Mesendoderm (in vitro differentiated cells): ENCODE results near the gene HOXD1.
A peak's percentile ranks its signal among the peaks of the same experiment; 100 is the strongest.

Source experiments
- DNase-seq: peaks from one replicate; pipeline ENCODE4 v3.0.0; 2013
- H2AK5ac ChIP-seq: 2 replicates; pipeline ENCODE4 v1.6.1; 2013; ENCODE audit warnings: low read length, inconsistent platforms
- H2BK120ac ChIP-seq: 2 replicates; pipeline ENCODE4 v1.6.1; 2013; ENCODE audit warnings: low read depth, mild to moderate bottlenecking, low read length, moderate library complexity, mixed read lengths
- H2BK15ac ChIP-seq: replicated peaks from 2 replicates; pipeline ENCODE4 v1.6.1; 2013; ENCODE audit warnings: low read depth, mild to moderate bottlenecking, moderate library complexity
- H2BK5ac ChIP-seq: 2 replicates; pipeline ENCODE4 v1.6.1; 2013; ENCODE audit warnings: low read length, inconsistent platforms
- H3K18ac ChIP-seq: 2 replicates; pipeline ENCODE4 v1.6.1; 2013; ENCODE audit warnings: mild to moderate bottlenecking, low read length, mixed read lengths
- H3K23ac ChIP-seq: one replicate; pipeline ENCODE4 v1.6.1; 2013; ENCODE audit warnings: low read length
- H3K27ac ChIP-seq: 2 replicates; pipeline ENCODE4 v1.5.1; 2013; ENCODE audit warnings: low read depth, mild to moderate bottlenecking, inconsistent platforms, low read length, moderate library complexity
- H3K27me3 ChIP-seq: 2 replicates; pipeline ENCODE4 v1.6.1; 2013; ENCODE audit warnings: low read length, control low read depth, mild to moderate bottlenecking, inconsistent platforms; ENCODE audit not compliant: insufficient read depth, poor library complexity
- H3K36me3 ChIP-seq: 2 replicates; pipeline ENCODE4 v1.6.1; 2013; ENCODE audit warnings: low read length, inconsistent platforms; ENCODE audit not compliant: control insufficient read depth, insufficient read depth
- H3K4ac ChIP-seq: one replicate; pipeline ENCODE4 v1.6.1; 2013; ENCODE audit warnings: low read depth, mild to moderate bottlenecking, low read length, moderate library complexity
- H3K4me1 ChIP-seq: 2 replicates; pipeline ENCODE4 v1.6.1; 2013; ENCODE audit warnings: low read depth, low read length, inconsistent platforms; ENCODE audit not compliant: control insufficient read depth
- H3K4me2 ChIP-seq: 2 replicates; pipeline ENCODE4 v1.6.1; 2013; ENCODE audit warnings: low read length
- H3K4me3 ChIP-seq: 2 replicates; pipeline ENCODE4 v1.5.1; 2013; ENCODE audit warnings: mild to moderate bottlenecking, low read length
- H3K56ac ChIP-seq: one replicate; pipeline ENCODE4 v1.6.1; 2013; ENCODE audit warnings: low read length
- H3K79me1 ChIP-seq: 2 replicates; pipeline ENCODE4 v1.6.1; 2013; ENCODE audit warnings: low read length, inconsistent platforms
- H3K79me2 ChIP-seq: 2 replicates; pipeline ENCODE4 v1.6.1; 2013; ENCODE audit warnings: mild to moderate bottlenecking, low read length; ENCODE audit not compliant: control insufficient read depth, insufficient read depth
- H3K9ac ChIP-seq: 2 replicates; pipeline ENCODE4 v1.6.1; 2013; ENCODE audit warnings: low read length, inconsistent platforms
- H4K5ac ChIP-seq: one replicate; pipeline ENCODE4 v1.6.1; 2013; ENCODE audit warnings: low read length
- H4K8ac ChIP-seq: one replicate; pipeline ENCODE4 v1.6.1; 2013; ENCODE audit warnings: low read depth, mild to moderate bottlenecking, control low read depth, low read length, moderate library complexity
- WGBS: extraction: QIAGEN DNeasy Blood & Tissue Kit; methylation state at CpG from one replicate; pipeline ENCODE4 v1.1.7; 2013; ENCODE audit warnings: low lambda C conversion rate, missing lambda C conversion rate; ENCODE audit not compliant: insufficient coverage; ENCODE audit errors: extremely low coverage; 5-methylcytosine and 5-hydroxymethylcytosine counted together

Gene HOXD1

DNA sequence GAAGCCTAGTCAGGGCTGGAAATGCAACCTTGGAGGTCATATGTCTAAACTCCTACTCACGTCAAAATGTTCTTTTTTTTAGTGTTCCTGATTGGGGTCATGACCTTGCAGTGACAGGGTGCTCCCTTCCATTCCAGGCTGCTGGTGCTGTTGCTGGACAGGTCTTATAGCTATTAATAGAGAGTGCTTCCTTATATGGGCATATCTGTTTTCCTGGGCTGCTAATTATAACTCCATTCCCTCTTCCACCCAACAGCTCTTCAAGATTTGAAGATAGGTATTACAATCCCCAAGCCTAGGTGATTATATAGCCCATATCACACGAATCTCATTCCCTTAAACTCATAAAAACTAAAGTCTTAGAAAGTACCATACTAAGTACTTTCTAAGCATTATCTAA, 18.8 kb upstream of the HOXD1 start:
- H3K4me2 ChIP-seq: no peak overlapping the region
- DNase-seq: no peak
- no peak overlapping the region for H3K23ac ChIP-seq
- no peak overlapping the region for H2AK5ac ChIP-seq
- no peak overlapping the region for H4K5ac ChIP-seq
- H3K4me3 ChIP-seq: no peak overlapping the region
- peaks cover 71% of the 10 kb centered on the region for H3K27me3 ChIP-seq
- no peaks in the 10 kb centered on the region for H3K79me1 ChIP-seq
- no peaks in the 10 kb centered on the region for H3K36me3 ChIP-seq
- H3K79me2 ChIP-seq: no peaks in the 10 kb centered on the region
- H3K9ac ChIP-seq: no peak overlapping the region
- H3K4me1 ChIP-seq: no peaks in the 10 kb centered on the region
- no peak overlapping the region for H3K4ac ChIP-seq
- no peak overlapping the region for H3K56ac ChIP-seq
- no peak overlapping the region for H3K18ac ChIP-seq
- H2BK15ac ChIP-seq: no peak overlapping the region
- no peak overlapping the region for H2BK5ac ChIP-seq
- no CpG with 5 or more reads among the region's 2 CpGs for WGBS
- no peak overlapping the region for H2BK120ac ChIP-seq
- no peak overlapping the region for H3K27ac ChIP-seq
- no peak overlapping the region for H4K8ac ChIP-seq

DNA sequence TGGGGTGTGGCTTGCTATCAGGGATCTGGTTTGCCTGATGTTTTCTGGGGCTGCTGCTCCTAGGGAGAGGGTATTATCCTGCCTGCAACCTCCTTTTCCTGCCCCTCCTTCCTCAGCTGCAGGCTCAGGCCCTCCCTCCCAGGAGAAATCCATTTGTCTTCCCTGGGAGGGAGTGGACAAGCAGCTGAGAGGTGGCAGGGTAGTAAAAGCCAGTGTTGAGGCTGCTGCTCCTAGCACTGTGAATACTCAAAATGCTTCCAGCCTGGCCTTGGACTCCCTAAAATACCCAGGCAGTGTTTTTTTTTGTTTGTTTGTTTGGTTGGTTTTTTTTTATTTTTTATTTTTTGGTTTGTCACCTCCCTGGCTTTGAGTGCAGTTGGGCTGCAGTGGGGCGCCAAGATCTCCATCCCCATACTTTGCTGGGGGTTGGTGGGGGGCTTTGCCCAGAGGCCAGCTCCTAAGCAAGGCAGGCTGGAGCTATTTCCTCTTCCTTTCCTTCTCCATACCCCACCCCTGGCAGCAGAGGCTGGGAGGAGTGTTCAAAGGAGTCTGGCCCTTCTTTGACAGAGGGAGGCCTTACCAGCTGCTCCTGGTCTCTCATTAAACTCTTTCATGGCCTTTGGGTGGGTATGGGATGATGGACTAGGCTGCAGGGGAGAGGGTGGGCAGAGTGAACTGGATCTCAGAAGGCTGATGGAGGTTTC, 17.7 kb upstream of the HOXD1 start:
- H3K18ac ChIP-seq: no peak overlapping the region
- H3K79me1 ChIP-seq: no peaks in the 10 kb centered on the region
- H4K5ac ChIP-seq: no peak overlapping the region
- H3K4ac ChIP-seq: no peak overlapping the region
- no peak overlapping the region for H3K4me2 ChIP-seq
- H2BK5ac ChIP-seq: no peak overlapping the region
- no peak overlapping the region for H3K4me3 ChIP-seq
- H3K36me3 ChIP-seq: no peaks in the 10 kb centered on the region
- no peaks in the 10 kb centered on the region for H3K4me1 ChIP-seq
- DNase-seq: no peak
- no peak overlapping the region for H3K9ac ChIP-seq
- H2BK15ac ChIP-seq: no peak overlapping the region
- no peak overlapping the region for H3K56ac ChIP-seq
- no peak overlapping the region for H2BK120ac ChIP-seq
- H3K23ac ChIP-seq: no peak overlapping the region
- H4K8ac ChIP-seq: no peak overlapping the region
- H3K79me2 ChIP-seq: no peaks in the 10 kb centered on the region
- H3K27me3 ChIP-seq: peaks cover 65% of the 10 kb centered on the region
- WGBS: no CpG with 5 or more reads among the region's 1 CpG
- no peak overlapping the region for H3K27ac ChIP-seq
- no peak overlapping the region for H2AK5ac ChIP-seq

DNA sequence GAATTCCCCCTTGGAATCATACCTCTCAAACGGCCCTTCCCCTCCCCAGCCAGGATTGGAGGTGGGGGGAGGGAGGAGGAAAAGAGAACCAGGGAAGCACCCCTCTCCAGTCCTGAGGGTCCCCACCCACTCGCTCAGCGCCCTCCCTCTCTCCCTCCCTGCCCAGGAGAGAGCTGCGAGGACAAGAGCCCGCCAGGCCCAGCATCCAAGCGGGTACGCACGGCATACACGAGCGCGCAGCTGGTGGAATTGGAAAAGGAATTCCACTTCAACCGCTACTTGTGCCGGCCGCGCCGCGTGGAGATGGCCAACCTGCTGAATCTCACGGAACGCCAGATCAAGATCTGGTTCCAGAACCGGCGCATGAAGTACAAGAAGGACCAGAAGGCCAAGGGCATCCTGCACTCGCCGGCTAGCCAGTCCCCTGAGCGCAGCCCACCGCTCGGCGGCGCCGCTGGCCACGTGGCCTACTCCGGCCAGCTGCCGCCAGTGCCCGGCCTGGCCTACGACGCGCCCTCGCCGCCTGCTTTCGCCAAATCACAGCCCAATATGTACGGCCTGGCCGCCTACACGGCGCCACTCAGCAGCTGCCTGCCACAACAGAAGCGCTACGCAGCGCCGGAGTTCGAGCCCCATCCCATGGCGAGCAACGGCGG, 17.0 kb upstream of the HOXD1 start:
- Histone ChIP-seq H3K4ac (no peak overlapping the region), H3K36me3 (no peaks in the 10 kb centered on the region), H3K27ac (no peak overlapping the region), H2BK15ac (no peak overlapping the region), H3K23ac (peak overlapping the region; percentile 52), H3K4me2 (peak overlapping the region; percentile 51), H3K56ac (peak overlapping the region; percentile 80), H4K5ac (no peak overlapping the region), H2BK120ac (no peak overlapping the region), H3K79me2 (no peaks in the 10 kb centered on the region), H4K8ac (no peak overlapping the region), H3K18ac (no peak overlapping the region), H3K27me3 (peaks cover 65% of the 10 kb centered on the region), H2AK5ac (no peak overlapping the region), H3K79me1 (no peaks in the 10 kb centered on the region), H3K4me1 (no peaks in the 10 kb centered on the region), H2BK5ac (no peak overlapping the region), H3K4me3 (no peak overlapping the region), H3K9ac (peak overlapping the region; percentile 30)
- WGBS: no CpG with 5 or more reads among the region's 51 CpGs
- peak; percentile 51 for DNase-seq

DNA sequence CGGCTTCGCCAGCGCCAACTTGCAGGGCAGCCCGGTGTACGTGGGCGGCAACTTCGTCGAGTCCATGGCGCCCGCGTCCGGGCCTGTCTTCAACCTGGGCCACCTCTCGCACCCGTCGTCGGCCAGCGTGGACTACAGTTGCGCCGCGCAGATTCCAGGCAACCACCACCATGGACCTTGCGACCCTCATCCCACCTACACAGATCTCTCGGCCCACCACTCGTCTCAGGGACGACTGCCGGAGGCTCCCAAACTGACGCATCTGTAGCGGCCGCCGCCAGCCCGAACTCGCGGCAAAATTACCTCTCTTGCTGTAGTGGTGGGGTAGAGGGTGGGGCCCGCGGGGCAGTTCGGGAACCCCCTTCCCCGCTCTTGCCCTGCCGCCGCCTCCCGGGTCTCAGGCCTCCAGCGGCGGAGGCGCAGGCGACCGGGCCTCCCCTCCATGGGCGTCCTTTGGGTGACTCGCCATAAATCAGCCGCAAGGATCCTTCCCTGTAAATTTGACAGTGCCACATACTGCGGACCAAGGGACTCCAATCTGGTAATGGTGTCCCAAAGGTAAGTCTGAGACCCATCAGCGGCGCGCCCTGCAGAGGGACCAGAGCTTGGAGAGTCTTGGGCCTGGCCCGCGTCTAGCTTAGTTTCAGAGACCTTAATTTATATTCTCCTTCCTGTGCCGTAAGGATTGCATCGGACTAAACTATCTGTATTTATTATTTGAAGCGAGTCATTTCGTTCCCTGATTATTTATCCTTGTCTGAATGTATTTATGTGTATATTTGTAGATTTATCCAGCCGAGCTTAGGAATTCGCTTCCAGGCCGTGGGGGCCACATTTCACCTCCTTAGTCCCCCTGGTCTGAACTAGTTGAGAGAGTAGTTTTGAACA, 16.2 kb upstream of the HOXD1 start:
- Histone ChIP-seq H3K9ac (peak overlapping the region; percentile 30), H2AK5ac (no peak overlapping the region), H2BK120ac (no peak overlapping the region), H2BK15ac (no peak overlapping the region), H3K4me1 (peaks cover 2% of the 10 kb centered on the region), H3K79me2 (no peaks in the 10 kb centered on the region), H3K4ac (no peak overlapping the region), H3K4me2 (peak overlapping the region; percentile 51), H3K18ac (no peak overlapping the region), H3K79me1 (no peaks in the 10 kb centered on the region), H3K36me3 (no peaks in the 10 kb centered on the region), H2BK5ac (no peak overlapping the region), H3K56ac (peak overlapping the region; percentile 80), H3K23ac (peak overlapping the region; percentile 52), H3K27me3 (peaks cover 66% of the 10 kb centered on the region), H4K8ac (no peak overlapping the region), H3K27ac (no peak overlapping the region), H3K4me3 (no peak overlapping the region), H4K5ac (no peak overlapping the region)
- peak; percentile 32 for DNase-seq
- WGBS: no CpG with 5 or more reads among the region's 60 CpGs

DNA sequence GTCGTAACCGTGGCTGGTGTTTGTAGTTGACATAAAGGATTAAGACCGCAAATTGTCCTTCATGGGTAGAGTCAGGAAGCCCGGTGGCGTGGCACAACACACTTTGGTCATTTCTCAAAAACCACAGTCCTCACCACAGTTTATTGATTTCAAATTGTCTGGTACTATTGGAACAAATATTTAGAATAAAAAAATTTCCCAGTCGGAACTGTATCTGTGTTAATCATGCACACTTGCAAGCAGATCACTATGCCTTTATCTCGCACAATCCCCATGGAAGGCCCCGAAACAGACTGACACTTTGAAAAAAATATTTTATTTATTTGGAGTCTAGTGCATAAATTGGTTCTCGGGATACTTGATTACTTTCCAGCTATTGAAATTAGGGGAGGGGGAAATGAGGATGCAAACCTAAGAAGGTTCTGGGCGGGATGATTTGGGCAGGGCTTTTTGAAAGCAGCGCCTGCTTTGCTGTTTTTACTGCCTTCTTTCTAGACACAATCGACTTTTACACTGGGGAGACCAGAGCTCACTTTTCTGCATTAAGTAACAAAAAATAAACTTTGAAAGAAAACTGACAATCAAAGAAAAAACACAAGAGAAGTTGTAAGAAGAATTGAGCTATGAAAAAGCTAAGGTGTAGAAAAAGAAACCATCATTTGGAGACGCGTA, 15.4 kb upstream of the HOXD1 start:
- Histone ChIP-seq H2BK15ac (no peak overlapping the region), H3K36me3 (no peaks in the 10 kb centered on the region), H3K9ac (no peak overlapping the region), H3K56ac (no peak overlapping the region), H3K4me1 (peaks cover 2% of the 10 kb centered on the region), H3K23ac (no peak overlapping the region), H4K8ac (no peak overlapping the region), H3K79me2 (no peaks in the 10 kb centered on the region), H4K5ac (no peak overlapping the region), H3K27ac (no peak overlapping the region), H3K4me2 (no peak overlapping the region), H3K18ac (no peak overlapping the region), H2BK5ac (no peak overlapping the region), H3K79me1 (no peaks in the 10 kb centered on the region), H3K4me3 (no peak overlapping the region), H2BK120ac (no peak overlapping the region), H3K27me3 (peaks cover 60% of the 10 kb centered on the region), H3K4ac (no peak overlapping the region), H2AK5ac (no peak overlapping the region)
- no peak for DNase-seq
- no CpG with 5 or more reads among the region's 14 CpGs for WGBS
